Stimulated activated naive CD8-positive, alpha-beta T cell treated with anti-CD3 and anti-CD28 coated beads, Interleukin-15, Interleukin-2, amounts not matched to agents 100 ng/mL and 50 ng/mL, for 24 hours (primary cell): ENCODE results near the gene MSI2.
A peak's percentile ranks its signal among the peaks of the same experiment; 100 is the strongest.

Experiments used
- H3K27ac Mint-ChIP-seq: one replicate; pipeline ENCODE4 v1.8.0; 2021; ENCODE audit warnings: mild to moderate bottlenecking, mixed read lengths
- H3K27me3 Mint-ChIP-seq: one replicate; pipeline ENCODE4 v1.8.0; 2021; ENCODE audit warnings: mixed read lengths
- H3K36me3 Mint-ChIP-seq: one replicate; pipeline ENCODE4 v1.8.0; 2021; ENCODE audit warnings: low read depth, mixed read lengths
- H3K4me1 Mint-ChIP-seq: one replicate; pipeline ENCODE4 v1.8.0; 2021; ENCODE audit warnings: low read depth, mixed read lengths
- H3K4me3 Mint-ChIP-seq: one replicate; pipeline ENCODE4 v1.8.0; 2021; ENCODE audit warnings: mild to moderate bottlenecking, mixed read lengths
- H3K9me3 Mint-ChIP-seq: one replicate; pipeline ENCODE4 v1.8.0; 2021; ENCODE audit warnings: mixed read lengths

MSI2 gene

GRCh38 chr17:57373756-57374155 lies 117.4 kb downstream of the MSI2 start:
- no peaks in the 10 kb centered on the region for H3K27me3 Mint-ChIP-seq
- H3K4me1 Mint-ChIP-seq = peaks cover 21% of the 10 kb centered on the region
- peaks cover 41% of the 10 kb centered on the region for H3K36me3 Mint-ChIP-seq
- no peak overlapping the region for H3K4me3 Mint-ChIP-seq
- peaks cover 4% of the 10 kb centered on the region for H3K9me3 Mint-ChIP-seq
- peak overlapping the region; percentile 55 for H3K27ac Mint-ChIP-seq

- peaks cover 41% of the 10 kb centered on the region for H3K36me3 Mint-ChIP-seq
- H3K27me3 Mint-ChIP-seq = no peaks in the 10 kb centered on the region
- H3K4me3 Mint-ChIP-seq = no peak overlapping the region
- peaks cover 4% of the 10 kb centered on the region for H3K9me3 Mint-ChIP-seq
- H3K4me1 Mint-ChIP-seq = peaks cover 20% of the 10 kb centered on the region
- H3K27ac Mint-ChIP-seq = no peak overlapping the region
Observed at GRCh38 chr17:57375040-57375769, 118.9 kb downstream of the MSI2 start.

GRCh38 chr17:57375770-57376225 lies 119.5 kb downstream of the MSI2 start:
- Mint-ChIP-seq H3K9me3 (peaks cover 4% of the 10 kb centered on the region), H3K27me3 (no peaks in the 10 kb centered on the region), H3K4me1 (peaks cover 19% of the 10 kb centered on the region), H3K27ac (no peak overlapping the region), H3K4me3 (no peak overlapping the region), H3K36me3 (peaks cover 41% of the 10 kb centered on the region)

GRCh38 chr17:57377094-57377493 lies 120.8 kb downstream of the MSI2 start:
- H3K36me3 Mint-ChIP-seq = peaks cover 40% of the 10 kb centered on the region
- H3K4me1 Mint-ChIP-seq = peaks cover 19% of the 10 kb centered on the region
- no peak overlapping the region for H3K27ac Mint-ChIP-seq
- peaks cover 4% of the 10 kb centered on the region for H3K9me3 Mint-ChIP-seq
- no peaks in the 10 kb centered on the region for H3K27me3 Mint-ChIP-seq
- no peak overlapping the region for H3K4me3 Mint-ChIP-seq

- peak overlapping the region; percentile 49 for H3K27ac Mint-ChIP-seq
- no peaks in the 10 kb centered on the region for H3K27me3 Mint-ChIP-seq
- H3K9me3 Mint-ChIP-seq = peaks cover 9% of the 10 kb centered on the region
- H3K4me3 Mint-ChIP-seq = peak overlapping the region; percentile 62
- peaks cover 35% of the 10 kb centered on the region for H3K36me3 Mint-ChIP-seq
- peaks cover 19% of the 10 kb centered on the region for H3K4me1 Mint-ChIP-seq
Observed at GRCh38 chr17:57379237-57379894, 123.0 kb downstream of the MSI2 start.

- Mint-ChIP-seq H3K36me3 (peaks cover 39% of the 10 kb centered on the region), H3K27ac (no peak overlapping the region), H3K4me3 (no peak overlapping the region), H3K27me3 (no peaks in the 10 kb centered on the region), H3K4me1 (peaks cover 25% of the 10 kb centered on the region), H3K9me3 (peaks cover 15% of the 10 kb centered on the region)
Observed at GRCh38 chr17:57379895-57380434, 123.6 kb downstream of the MSI2 start.

- Mint-ChIP-seq H3K4me3 (no peak overlapping the region), H3K36me3 (peaks cover 38% of the 10 kb centered on the region), H3K27ac (no peak overlapping the region)
Observed at GRCh38 chr17:57381498-57381897, 125.2 kb downstream of the MSI2 start.

GRCh38 chr17:57384219-57384618 lies 127.9 kb downstream of the MSI2 start:
- peaks cover 16% of the 10 kb centered on the region for H3K4me1 Mint-ChIP-seq
- H3K36me3 Mint-ChIP-seq = peaks cover 56% of the 10 kb centered on the region

More at GRCh38 chr17:57381498-57381897, 125.2 kb downstream of the MSI2 start:
- Mint-ChIP-seq H3K4me1 (peaks cover 26% of the 10 kb centered on the region), H3K9me3 (peaks cover 23% of the 10 kb centered on the region), H3K27me3 (no peaks in the 10 kb centered on the region)

GRCh38 chr17:57385975-57386374 lies 129.7 kb downstream of the MSI2 start:
- H3K4me1 Mint-ChIP-seq = peaks cover 7% of the 10 kb centered on the region
- H3K27ac Mint-ChIP-seq = no peak overlapping the region
- peaks cover 64% of the 10 kb centered on the region for H3K36me3 Mint-ChIP-seq
- no peaks in the 10 kb centered on the region for H3K27me3 Mint-ChIP-seq
- H3K4me3 Mint-ChIP-seq = no peak overlapping the region
- peaks cover 31% of the 10 kb centered on the region for H3K9me3 Mint-ChIP-seq

More at GRCh38 chr17:57384219-57384618, 127.9 kb downstream of the MSI2 start:
- H3K27me3 Mint-ChIP-seq = no peaks in the 10 kb centered on the region
- peaks cover 30% of the 10 kb centered on the region for H3K9me3 Mint-ChIP-seq
- no peak overlapping the region for H3K27ac Mint-ChIP-seq
- no peak overlapping the region for H3K4me3 Mint-ChIP-seq

- Mint-ChIP-seq H3K4me1 (peaks cover 17% of the 10 kb centered on the region), H3K36me3 (peaks cover 76% of the 10 kb centered on the region), H3K4me3 (no peak overlapping the region), H3K27me3 (no peaks in the 10 kb centered on the region), H3K9me3 (peaks cover 33% of the 10 kb centered on the region), H3K27ac (no peak overlapping the region)
Observed at GRCh38 chr17:57387575-57387974, 131.3 kb downstream of the MSI2 start.

- H3K27ac Mint-ChIP-seq = no peak overlapping the region
- peaks cover 34% of the 10 kb centered on the region for H3K9me3 Mint-ChIP-seq
- peaks cover 17% of the 10 kb centered on the region for H3K4me1 Mint-ChIP-seq
- H3K27me3 Mint-ChIP-seq = no peaks in the 10 kb centered on the region
- no peak overlapping the region for H3K4me3 Mint-ChIP-seq
- H3K36me3 Mint-ChIP-seq = peaks cover 78% of the 10 kb centered on the region
Observed at GRCh38 chr17:57388131-57388725, 131.9 kb downstream of the MSI2 start.

- H3K9me3 Mint-ChIP-seq = peaks cover 28% of the 10 kb centered on the region
- no peaks in the 10 kb centered on the region for H3K27me3 Mint-ChIP-seq
- H3K27ac Mint-ChIP-seq = no peak overlapping the region
- H3K36me3 Mint-ChIP-seq = peaks cover 81% of the 10 kb centered on the region
- H3K4me1 Mint-ChIP-seq = peaks cover 16% of the 10 kb centered on the region
- H3K4me3 Mint-ChIP-seq = no peak overlapping the region
Observed at GRCh38 chr17:57389473-57389872, 133.2 kb downstream of the MSI2 start.

GRCh38 chr17:57391076-57391825 lies 134.9 kb downstream of the MSI2 start:
- peaks cover 15% of the 10 kb centered on the region for H3K9me3 Mint-ChIP-seq
- H3K4me3 Mint-ChIP-seq = no peak overlapping the region
- H3K36me3 Mint-ChIP-seq = peaks cover 69% of the 10 kb centered on the region
- no peaks in the 10 kb centered on the region for H3K27me3 Mint-ChIP-seq
- no peak overlapping the region for H3K27ac Mint-ChIP-seq
- peaks cover 22% of the 10 kb centered on the region for H3K4me1 Mint-ChIP-seq

GRCh38 chr17:57391857-57392471 lies 135.6 kb downstream of the MSI2 start:
- Mint-ChIP-seq H3K4me3 (no peak overlapping the region), H3K36me3 (peaks cover 63% of the 10 kb centered on the region), H3K4me1 (peaks cover 23% of the 10 kb centered on the region), H3K27me3 (no peaks in the 10 kb centered on the region), H3K27ac (no peak overlapping the region), H3K9me3 (peaks cover 15% of the 10 kb centered on the region)
